ENCODE data around the gene DVL3.

The DVL3 gene

DNA sequence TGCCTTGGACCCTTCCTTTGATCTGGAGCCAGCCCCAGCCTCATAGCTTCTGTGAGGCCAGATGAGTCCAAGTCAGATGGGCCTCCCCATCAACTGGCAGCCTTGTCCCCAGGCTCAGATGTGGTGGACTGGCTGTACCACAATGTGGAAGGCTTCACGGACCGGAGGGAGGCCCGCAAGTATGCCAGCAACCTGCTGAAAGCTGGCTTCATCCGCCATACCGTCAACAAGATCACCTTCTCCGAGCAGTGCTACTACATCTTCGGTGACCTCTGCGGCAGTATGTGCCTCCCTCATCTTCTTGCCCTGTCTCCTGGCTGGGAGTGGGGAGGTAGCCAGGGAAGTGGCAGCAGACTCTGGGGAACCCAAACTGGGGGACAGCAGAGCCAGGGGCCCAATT lies 12.6 kb downstream of the DVL3 start:
- H3K27me3 Mint-ChIP-seq, result no peaks in the 10 kb centered on the region

DNA sequence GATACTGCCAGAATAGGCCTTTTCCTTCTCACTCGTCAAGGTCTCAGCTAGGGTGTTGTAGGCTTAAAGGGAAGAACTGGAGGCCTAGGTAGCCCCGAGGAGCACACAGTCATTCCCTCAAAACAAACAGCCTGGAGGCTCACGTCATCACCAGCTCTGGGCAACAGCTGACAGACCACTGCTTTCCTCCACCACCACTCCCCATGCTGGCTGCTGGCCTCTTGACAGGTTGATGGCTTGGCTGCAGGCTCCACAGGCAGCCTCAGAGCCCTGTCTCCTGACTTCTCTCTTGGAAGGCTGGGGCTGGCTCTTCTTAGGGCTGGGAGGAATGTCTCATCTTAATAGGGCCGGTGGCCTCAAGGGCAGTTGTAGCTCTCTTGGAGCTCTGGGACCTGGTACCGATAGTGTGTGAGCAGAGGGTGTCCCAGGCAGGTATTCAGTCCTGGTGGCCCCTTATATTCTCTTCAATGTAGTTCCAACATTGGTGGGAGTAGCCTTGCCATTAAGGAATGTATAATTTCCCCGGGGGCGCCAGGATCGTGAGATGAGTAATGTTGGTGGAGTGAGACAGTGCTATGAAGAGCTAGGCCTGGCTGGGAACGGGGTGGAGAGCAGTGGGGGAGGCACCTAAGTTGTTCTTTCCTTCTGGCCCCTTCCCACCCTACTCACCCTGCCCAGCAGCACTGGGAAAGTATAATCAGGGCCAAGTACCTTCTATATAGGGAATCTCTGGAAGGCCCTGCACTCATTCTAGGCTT lies 13.4 kb downstream of the DVL3 start:
- no peak overlapping the region for H3K27ac Mint-ChIP-seq
- no peaks in the 10 kb centered on the region for H3K27me3 Mint-ChIP-seq
- H3K36me3 Mint-ChIP-seq, result no peaks in the 10 kb centered on the region
- H3K4me1 Mint-ChIP-seq (ENCODE audit: low read depth), result no peaks in the 10 kb centered on the region
- H3K4me3 Mint-ChIP-seq, result no peak overlapping the region
- no peaks in the 10 kb centered on the region for H3K9me3 Mint-ChIP-seq (ENCODE audit: low read depth)

More for the DNA sequence above, 12.6 kb downstream of the DVL3 start:
- H3K4me3 Mint-ChIP-seq, result no peak overlapping the region
- no peak overlapping the region for H3K27ac Mint-ChIP-seq
- H3K4me1 Mint-ChIP-seq (ENCODE audit: low read depth), result no peaks in the 10 kb centered on the region
- no peaks in the 10 kb centered on the region for H3K36me3 Mint-ChIP-seq
- H3K9me3 Mint-ChIP-seq (ENCODE audit: low read depth), result no peaks in the 10 kb centered on the region

DNA sequence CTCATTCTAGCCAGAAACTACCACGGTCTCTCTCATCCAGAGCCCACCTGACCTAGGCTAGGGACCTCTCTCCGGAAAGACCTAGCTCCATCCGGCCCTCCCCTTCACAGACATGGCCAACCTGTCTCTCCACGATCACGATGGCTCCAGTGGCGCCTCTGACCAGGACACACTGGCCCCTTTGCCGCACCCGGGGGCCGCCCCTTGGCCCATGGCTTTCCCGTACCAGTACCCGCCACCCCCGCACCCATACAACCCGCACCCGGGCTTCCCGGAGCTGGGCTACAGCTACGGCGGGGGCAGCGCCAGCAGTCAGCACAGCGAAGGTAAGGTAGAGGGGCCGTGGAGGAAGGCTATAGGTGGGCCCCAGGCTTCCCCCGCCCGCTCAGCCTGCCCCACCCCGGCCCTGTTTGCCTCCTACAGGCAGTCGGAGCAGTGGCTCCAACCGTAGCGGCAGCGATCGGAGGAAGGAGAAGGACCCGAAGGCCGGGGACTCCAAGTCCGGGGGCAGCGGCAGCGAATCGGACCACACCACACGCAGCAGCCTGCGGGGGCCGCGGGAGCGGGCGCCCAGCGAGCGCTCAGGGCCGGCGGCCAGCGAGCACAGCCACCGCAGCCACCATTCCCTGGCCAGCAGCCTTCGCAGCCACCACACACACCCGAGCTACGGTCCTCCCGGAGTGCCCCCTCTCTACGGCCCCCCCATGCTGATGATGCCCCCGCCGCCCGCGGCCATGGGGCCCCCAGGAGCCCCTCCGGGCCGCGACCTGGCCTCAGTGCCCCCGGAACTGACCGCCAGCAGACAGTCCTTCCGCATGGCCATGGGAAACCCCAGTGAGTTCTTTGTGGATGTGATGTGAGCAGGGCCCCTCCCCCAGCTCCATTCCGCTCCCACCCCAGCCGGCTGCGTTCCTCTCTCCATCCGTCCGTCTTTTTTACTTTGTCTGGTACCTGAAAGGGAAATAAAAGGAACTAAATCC lies 15.0 kb downstream of the DVL3 start:
- Mint-ChIP-seq H3K4me1 (ENCODE audit: low read depth) (peaks cover 3% of the 10 kb centered on the region), H3K4me3 (no peak overlapping the region), H3K27me3 (no peaks in the 10 kb centered on the region), H3K36me3 (no peaks in the 10 kb centered on the region), H3K27ac (no peak overlapping the region), H3K9me3 (ENCODE audit: low read depth) (no peaks in the 10 kb centered on the region)

DNA sequence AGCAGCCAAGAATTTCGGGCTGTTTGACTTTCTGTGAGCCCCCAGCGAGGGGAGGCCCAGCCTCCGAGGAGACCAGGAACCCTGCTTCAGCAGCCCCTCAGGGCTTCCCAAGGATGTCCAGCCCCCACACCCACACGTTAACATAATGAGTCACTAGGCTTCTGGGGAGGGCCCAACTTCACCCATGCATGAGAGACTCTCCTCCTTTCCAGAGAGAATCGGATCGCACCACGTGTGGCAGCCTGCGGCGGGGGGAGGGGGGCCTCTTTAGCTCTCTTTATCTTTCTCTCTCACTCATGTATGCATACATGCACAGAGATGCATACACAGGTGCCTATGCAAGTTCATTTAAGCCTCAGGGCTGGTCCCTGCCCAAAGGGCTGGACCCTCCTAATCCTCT lies 16.4 kb downstream of the DVL3 start:
- Mint-ChIP-seq H3K9me3 (ENCODE audit: low read depth) (no peaks in the 10 kb centered on the region), H3K36me3 (no peaks in the 10 kb centered on the region), H3K27ac (peak overlapping the region; percentile 61), H3K4me3 (no peak overlapping the region), H3K4me1 (ENCODE audit: low read depth) (peaks cover 14% of the 10 kb centered on the region), H3K27me3 (no peaks in the 10 kb centered on the region)

DNA sequence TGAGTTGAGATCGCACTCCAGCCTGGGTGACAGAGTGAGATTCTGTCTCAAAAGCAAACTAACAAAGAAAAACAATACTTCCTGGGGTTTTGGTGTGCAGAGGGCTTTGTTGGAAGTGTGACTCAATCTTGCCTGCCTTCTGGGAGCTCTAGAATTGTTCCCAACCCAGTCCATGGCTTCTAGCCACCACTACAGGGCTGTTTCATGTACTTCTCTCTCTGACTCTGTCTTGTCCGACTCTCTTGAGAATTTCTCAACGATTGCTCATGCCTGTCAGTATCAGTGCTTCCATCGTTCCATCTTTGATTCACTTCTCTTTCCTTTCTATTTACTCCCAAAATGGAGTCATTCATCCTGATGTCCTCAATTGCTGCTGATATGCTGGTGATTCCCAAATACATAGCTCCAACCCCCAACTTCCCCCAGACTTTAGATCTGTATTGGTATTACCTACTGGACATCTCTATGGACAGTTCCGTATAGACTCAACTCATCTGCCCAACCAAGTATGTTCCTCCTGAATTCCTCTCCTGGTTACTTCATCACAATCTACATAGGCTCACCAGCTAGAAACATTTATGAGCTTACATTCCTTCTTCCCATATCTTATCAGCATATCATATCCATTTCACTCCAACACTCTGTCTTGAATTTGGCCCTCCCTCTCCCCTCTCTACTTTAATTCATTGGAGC lies 17.6 kb downstream of the DVL3 start:
- no peak overlapping the region for H3K4me3 Mint-ChIP-seq
- H3K9me3 Mint-ChIP-seq (ENCODE audit: low read depth), result no peaks in the 10 kb centered on the region
- no peaks in the 10 kb centered on the region for H3K36me3 Mint-ChIP-seq
- H3K27me3 Mint-ChIP-seq, result no peaks in the 10 kb centered on the region
- no peak overlapping the region for H3K27ac Mint-ChIP-seq
- peaks cover 25% of the 10 kb centered on the region for H3K4me1 Mint-ChIP-seq (ENCODE audit: low read depth)

DNA sequence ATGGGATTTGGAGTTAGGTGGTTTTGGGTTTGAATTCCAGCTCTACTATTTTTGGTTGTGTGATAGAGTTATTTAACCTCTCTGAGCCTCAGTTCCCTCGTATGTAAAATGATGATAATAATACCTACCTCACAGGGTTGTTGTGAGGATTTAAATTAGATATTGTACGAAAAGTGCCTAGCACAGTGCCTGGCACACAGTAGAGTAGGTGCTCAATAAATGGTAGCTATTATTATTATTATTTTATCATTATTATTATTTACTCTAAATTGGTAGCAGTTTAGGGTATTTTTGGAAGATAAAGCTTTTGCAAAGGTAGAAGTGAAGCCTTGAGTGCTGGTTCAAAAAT lies 18.2 kb downstream of the DVL3 start:
- H3K4me1 Mint-ChIP-seq (ENCODE audit: low read depth), result peaks cover 29% of the 10 kb centered on the region
- H3K27me3 Mint-ChIP-seq, result no peaks in the 10 kb centered on the region
- H3K27ac Mint-ChIP-seq, result no peak overlapping the region
- H3K36me3 Mint-ChIP-seq, result no peaks in the 10 kb centered on the region
- H3K4me3 Mint-ChIP-seq, result no peak overlapping the region
- no peaks in the 10 kb centered on the region for H3K9me3 Mint-ChIP-seq (ENCODE audit: low read depth)

DNA sequence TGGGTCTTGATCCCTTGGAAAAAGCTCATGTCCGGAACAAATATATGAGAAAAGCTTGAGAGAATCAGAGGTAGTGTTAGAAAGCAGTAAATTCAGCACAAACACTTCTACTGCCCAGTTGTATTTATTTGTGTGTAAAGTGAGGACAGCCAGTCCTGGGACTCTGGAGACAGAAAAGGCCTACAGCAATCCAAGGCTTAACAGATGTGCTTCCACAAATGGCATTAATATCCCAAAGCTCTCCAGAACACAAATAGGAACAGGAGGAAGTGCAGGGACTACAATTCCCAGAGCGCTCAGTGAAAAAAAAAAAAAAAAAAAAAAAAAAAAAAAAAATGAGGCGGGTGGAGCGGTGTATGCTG lies 19.1 kb downstream of the DVL3 start:
- Mint-ChIP-seq H3K27me3 (no peaks in the 10 kb centered on the region), H3K4me1 (ENCODE audit: low read depth) (peaks cover 33% of the 10 kb centered on the region), H3K27ac (peak overlapping the region; percentile 77), H3K9me3 (ENCODE audit: low read depth) (no peaks in the 10 kb centered on the region), H3K36me3 (no peaks in the 10 kb centered on the region), H3K4me3 (peak overlapping the region; percentile 98)

DNA sequence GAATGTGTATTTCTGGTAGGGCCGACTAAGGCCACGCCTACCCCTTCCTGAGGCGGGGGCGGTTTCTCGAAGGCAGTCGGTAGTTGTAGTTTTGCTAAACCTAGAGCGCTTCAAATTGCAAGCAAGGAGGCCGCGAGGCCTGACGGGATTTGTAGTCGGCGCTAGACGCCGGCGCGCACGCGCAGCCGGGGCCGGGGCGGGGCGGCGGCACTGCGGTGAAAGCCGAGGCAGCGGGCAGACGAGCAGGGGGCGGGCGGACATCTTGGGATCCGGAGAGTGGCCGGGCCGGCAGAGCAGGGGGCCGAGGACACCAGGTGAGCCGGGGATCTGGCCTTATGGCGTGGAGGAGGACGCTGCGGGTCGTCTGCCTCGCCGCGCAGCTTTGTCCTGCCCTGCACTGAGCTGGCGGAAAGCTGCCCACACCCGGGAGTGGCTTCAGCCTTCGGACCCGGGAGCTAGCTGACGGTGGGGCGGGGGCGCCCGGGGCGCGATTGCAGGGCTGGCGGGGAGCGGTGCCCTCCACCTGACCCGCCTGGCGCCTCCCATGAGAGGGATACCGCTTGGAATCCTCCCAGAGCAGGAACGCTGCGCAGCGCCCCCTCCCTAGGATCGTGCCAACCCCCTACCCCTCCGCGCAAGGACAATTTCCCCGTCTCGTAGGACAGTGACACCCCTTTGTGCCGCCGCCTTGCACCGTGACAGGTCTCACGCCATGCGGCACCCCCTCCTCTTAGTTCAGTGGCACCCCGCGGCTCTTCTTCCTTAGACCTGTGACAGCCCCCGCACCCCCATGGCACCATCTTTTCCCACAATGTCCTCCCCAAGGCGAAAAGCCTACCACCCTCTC lies 19.7 kb downstream of the DVL3 start, which contains the start of gene AP2M1:
TSS of gene AP2M1 (plus strand) at position 210 of the 847 bp plus-strand sequence. CDS start 2,139 bp downstream, outside the sequence.
- Mint-ChIP-seq H3K27me3 (no peaks in the 10 kb centered on the region), H3K27ac (peak within 1 kb of the TSS; percentile 90), H3K4me3 (peak within 1 kb of the TSS; percentile 98), H3K9me3 (ENCODE audit: low read depth) (no peaks in the 10 kb centered on the region), H3K4me1 (ENCODE audit: low read depth) (peaks cover 33% of the 10 kb centered on the region), H3K36me3 (no peaks in the 10 kb centered on the region)

DNA sequence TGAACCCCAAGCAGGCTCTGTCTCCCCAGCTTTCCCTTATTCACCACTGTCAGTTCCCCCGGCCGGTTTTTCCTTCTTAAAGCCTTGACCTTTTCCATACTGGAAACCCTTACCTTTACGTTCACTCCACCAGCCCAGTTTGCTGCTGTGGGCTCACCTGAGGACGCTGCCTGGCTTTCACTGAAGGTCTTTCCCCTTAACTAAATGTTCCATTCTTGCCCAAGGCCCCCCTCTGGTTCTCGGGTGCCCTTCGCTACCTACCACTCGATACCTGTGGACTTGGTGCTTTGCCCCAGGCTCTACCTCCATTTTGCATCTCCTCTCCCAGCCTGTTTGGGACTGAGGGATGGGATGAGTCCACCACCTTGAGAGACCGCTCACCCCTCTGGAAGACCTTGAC lies 20.3 kb downstream of the DVL3 start:
- Mint-ChIP-seq H3K4me1 (ENCODE audit: low read depth) (peaks cover 33% of the 10 kb centered on the region), H3K4me3 (peak overlapping the region; percentile 98), H3K27me3 (no peaks in the 10 kb centered on the region), H3K9me3 (ENCODE audit: low read depth) (no peaks in the 10 kb centered on the region), H3K27ac (peak overlapping the region; percentile 90), H3K36me3 (no peaks in the 10 kb centered on the region)

DNA sequence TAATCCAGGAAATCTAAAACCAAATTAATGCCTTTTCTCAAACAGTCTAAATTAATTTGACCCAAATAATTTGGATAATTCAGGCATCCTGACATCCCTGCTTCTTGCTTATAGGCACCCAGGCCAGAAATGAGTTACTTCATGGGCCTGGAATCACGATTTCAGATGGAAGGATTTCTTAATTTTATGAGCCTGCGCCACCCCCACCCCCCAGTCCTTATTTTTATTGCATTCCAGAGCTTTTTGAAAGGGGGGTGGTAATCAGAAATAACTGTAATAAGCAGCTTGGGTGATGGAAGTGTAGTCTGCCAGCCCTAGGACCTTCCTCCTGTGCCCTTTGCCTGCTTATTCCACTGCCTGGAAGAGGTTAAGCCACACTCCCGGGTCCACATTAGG lies 20.8 kb downstream of the DVL3 start:
- H3K9me3 Mint-ChIP-seq (ENCODE audit: low read depth), result no peaks in the 10 kb centered on the region
- H3K27me3 Mint-ChIP-seq, result no peaks in the 10 kb centered on the region
- peaks cover 33% of the 10 kb centered on the region for H3K4me1 Mint-ChIP-seq (ENCODE audit: low read depth)
- H3K4me3 Mint-ChIP-seq, result peak overlapping the region; percentile 98
- peak overlapping the region; percentile 90 for H3K27ac Mint-ChIP-seq
- no peaks in the 10 kb centered on the region for H3K36me3 Mint-ChIP-seq

DNA sequence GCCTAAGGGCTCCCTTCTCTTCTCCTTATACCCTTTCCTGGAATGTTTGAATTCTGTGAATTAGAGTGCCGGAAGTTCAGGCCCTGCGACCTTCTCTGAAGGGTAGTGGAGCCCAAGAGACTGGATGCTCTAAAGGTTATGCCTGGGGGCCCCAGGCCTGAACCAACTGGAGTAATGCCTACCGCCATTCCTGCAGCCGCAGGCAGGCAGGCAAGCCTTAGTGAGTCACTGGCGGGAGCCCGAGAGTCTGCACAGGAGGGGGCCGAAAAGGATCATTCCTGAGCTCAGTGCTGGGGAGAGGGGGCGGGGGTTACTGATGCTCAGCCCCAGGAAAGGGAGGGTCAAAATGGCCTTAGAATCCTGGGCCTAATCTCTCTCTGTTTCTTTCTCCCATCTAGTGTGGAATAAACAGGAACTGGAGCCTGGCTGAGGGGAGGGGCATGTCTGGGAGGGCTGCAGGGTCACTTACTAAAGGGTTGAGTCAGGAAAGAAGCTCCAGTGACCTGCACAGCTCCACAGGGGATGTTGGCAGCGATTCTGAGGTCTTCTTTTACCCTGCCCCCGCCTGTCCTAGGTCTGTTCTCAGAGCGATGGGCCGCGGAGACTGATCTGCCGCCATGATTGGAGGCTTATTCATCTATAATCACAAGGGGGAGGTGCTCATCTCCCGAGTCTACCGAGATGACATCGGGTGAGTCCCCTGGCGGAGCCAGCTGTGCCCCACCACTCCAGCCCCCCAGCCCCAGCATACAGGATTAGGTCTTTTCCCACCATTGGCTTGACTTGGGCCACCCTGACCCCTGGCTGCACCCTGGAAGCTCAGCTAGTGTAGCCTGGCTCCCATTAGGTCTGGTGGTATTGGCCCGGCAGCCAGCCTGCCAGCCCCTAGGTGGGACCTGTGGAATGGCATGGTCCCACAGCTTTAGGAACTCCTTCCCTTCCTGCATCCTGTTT lies 21.5 kb downstream of the DVL3 start:
- Mint-ChIP-seq H3K4me3 (peak overlapping the region; percentile 98), H3K4me1 (ENCODE audit: low read depth) (peaks cover 33% of the 10 kb centered on the region), H3K27ac (peak overlapping the region; percentile 46), H3K36me3 (no peaks in the 10 kb centered on the region), H3K9me3 (ENCODE audit: low read depth) (no peaks in the 10 kb centered on the region), H3K27me3 (no peaks in the 10 kb centered on the region)

DNA sequence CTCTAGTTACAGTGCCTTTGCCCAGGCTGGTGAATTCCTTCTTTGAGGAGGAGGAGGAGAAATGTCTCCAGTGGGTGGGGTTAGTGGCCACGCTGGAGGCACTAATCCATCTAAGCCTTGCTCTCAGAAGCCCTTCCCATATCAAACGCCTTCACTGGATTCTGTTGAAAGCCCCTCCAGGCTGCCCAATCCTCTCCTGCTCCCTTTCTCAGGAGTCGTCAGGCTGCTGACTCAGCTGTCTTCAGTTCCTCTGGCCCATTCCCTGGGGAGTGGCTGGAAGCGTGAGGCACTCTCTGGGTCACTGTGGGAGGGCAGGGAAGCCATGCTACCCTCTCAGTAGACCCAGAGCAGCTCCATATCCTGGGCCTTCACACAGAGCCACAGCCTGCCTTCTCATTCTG lies 22.2 kb downstream of the DVL3 start:
- H3K4me1 Mint-ChIP-seq (ENCODE audit: low read depth), result peaks cover 33% of the 10 kb centered on the region
- no peaks in the 10 kb centered on the region for H3K9me3 Mint-ChIP-seq (ENCODE audit: low read depth)
- H3K4me3 Mint-ChIP-seq, result peak overlapping the region; percentile 20
- no peaks in the 10 kb centered on the region for H3K27me3 Mint-ChIP-seq
- no peaks in the 10 kb centered on the region for H3K36me3 Mint-ChIP-seq
- peak overlapping the region; percentile 46 for H3K27ac Mint-ChIP-seq

DNA sequence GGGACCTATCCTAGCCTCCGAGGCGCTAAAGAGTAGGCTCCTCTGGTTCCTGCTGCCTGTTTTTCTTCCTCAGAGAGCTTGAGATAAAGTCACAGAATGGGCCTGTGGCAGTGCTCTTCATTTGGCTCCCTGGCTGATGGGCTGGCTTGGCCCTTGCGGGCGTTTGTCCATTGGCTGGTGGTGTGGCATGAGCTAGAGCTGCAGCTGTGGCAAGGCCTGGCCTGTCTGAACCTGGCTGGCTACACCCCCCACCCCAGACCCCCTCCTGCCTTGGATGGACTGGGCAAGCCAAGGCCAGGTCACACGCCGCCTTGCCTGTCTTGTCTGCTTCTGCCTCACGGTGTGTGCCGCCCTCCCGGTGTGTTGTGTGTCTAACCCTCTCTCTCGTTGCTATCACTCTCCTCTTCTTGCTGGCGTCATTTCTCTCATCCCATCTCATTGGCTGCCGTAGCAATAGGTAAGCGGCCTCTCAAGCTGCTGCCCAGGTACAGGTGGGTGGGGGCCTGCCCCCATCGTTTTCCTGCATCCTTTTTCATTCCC lies 22.7 kb downstream of the DVL3 start:
- H3K9me3 Mint-ChIP-seq (ENCODE audit: low read depth), result no peaks in the 10 kb centered on the region
- H3K36me3 Mint-ChIP-seq, result peaks cover under 1% of the 10 kb centered on the region
- H3K4me1 Mint-ChIP-seq (ENCODE audit: low read depth), result peaks cover 33% of the 10 kb centered on the region
- H3K4me3 Mint-ChIP-seq, result no peak overlapping the region
- H3K27ac Mint-ChIP-seq, result no peak overlapping the region
- H3K27me3 Mint-ChIP-seq, result no peaks in the 10 kb centered on the region
